Measurements from ENCODE around the gene NLRP13.

GRCh38 chr19:55973982-55974381 is 41.8 kb upstream of the NLRP13 start:
- no peak for TF ChIP-seq TARDBP (IDR thresholded peaks at IDR 0.05)
- TF ChIP-seq BHLHE40 (IDR thresholded peaks at IDR 0.05; ENCODE audit: borderline replicate concordance) = no peak
